Measurements from ENCODE around the gene HSD11B1. TPM values are rescaled to one million over a fixed set of nuclear protein-coding genes. Genes with fewer than 3 reads are reported as not detected.
A peak's percentile ranks its signal among the peaks of the same experiment; 100 is the strongest.

Gene HSD11B1
- total RNA-seq, 1 donor from 2014 or later = 16.9 TPM

DNA sequence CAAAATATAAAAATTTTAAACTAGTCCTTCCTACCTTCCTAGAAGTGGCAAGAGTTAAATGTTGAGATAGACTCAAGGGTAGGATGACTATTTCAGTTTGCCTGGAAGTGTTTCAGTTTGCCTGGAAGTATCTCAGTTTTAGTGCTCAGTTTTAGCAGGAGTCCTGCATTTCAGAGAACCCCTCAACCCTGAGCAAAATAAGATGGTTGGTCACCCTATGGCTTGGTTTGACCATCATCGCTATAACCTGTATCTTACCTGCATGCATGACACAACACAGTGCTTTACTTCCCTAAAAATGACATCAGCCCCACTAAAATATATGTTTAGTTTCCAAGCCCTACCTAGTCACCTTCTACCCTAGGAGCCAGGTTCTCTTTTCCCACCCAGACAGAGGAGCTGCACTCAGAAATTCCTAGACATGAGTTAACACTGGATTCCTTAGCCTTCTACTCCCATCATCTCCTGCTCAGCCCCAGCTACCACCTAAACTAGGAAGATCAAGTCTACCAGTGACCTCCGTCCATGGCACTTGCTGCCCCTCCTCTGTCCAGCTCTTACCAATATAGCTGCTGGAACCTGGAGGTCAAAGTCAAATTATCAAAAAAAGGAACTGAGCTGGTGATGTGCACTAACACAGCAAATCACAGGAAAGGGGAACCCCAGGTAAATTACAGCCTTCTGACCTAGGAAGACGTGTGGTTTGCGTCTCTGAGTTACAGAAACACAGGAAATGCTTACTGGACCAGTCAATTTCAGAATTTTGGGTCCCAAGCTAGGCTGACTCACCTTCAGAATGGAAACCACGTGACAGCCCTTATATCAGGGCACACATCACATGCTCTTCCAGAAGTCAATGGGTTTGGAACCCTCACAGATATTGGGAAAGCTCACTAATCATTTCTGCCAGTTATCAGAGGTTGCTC is 31.7 kb upstream of the HSD11B1 start:
- no peak overlapping the region for H3K4me3 ChIP-seq
- peak; percentile 28 for ATAC-seq

DNA sequence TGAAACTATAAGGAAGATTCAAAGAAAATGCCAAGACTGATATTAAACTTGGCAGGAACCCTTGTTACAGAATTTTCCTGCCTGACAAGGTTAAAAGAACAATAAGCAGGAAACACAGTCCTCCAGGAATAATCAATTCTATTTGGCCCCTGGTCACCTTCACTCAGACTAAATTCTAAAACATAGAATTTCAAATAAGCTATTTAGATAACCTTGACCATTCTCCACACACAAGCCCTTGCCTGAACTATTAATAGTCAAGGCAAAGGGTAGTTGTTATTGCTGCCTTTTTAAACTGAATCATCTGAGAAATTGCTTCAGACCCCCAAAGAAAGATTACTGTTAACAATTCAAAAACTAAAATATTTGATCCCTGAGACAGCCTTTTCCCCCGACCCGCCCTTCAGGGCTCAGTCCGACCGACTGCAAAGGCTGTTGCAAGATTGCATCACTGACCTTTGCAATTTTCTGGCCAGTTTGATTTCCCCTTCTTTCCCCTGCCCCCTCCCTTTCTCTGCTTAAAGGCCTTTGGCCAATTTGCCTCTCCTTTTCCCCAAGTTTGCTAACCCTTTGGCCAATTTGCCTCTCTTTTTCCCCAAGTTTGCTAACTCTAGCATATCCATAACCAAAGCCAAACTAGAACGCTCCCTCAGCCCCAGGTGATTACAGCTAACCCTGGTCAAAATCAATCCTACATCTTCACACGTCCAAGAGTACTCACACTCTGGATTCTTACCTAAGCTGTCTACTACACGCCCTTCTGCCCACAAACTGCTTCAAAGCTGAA is 30.8 kb upstream of the HSD11B1 start:
- H3K27ac ChIP-seq = peak overlapping the region; percentile 55
- no peaks in the 10 kb centered on the region for H3K36me3 ChIP-seq
- no peaks in the 10 kb centered on the region for H3K27me3 ChIP-seq
- no peak overlapping the region for H3K4me3 ChIP-seq
- intact Hi-C loops (cut with DNase I) = no loop called here
- H3K9me3 ChIP-seq = no peaks in the 10 kb centered on the region
- ATAC-seq = peak; percentile 51
- no peak for TF ChIP-seq CTCF (IDR thresholded peaks at IDR 0.05)
- no peak for DNase-seq
- peaks cover 21% of the 10 kb centered on the region for H3K4me1 ChIP-seq

More for the DNA sequence above, 31.7 kb upstream of the HSD11B1 start:
- Histone ChIP-seq H3K36me3 (no peaks in the 10 kb centered on the region), H3K9me3 (no peaks in the 10 kb centered on the region), H3K27me3 (no peaks in the 10 kb centered on the region), H3K4me1 (peaks cover 21% of the 10 kb centered on the region), H3K27ac (peak overlapping the region; percentile 18)
- intact Hi-C loops (cut with DNase I) = no loop called here
- TF ChIP-seq CTCF (IDR thresholded peaks at IDR 0.05) = no peak
- no peak for DNase-seq

DNA sequence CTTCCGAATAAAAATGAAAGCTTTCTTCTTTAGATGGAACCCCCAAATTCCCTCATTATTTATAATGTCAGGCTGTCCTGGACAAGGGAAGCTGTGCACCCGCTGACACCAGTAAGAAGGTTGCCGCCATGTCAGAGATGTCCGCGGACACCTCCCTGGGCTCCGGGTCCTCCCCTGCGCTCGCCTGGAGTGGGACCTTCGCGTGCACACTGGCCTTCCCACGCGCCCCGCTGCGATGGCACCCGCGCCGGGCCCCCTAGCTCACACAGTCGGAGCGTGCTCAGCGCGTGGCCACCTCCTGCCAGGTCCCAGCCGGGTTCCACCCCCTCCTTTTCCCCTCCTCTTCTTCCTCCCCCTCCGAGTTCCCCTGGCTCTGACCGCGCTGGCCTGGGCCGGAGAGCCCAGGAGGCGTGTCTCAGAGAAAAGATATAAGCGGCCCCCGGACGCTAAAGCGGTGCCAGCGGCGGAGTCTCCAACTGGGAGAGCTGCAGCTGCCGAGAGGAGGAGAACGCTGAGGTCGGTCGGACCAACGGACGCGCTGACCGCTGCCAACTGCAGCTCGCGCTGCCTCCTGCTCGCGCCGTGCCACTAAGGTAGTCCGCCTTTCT is 29.6 kb upstream of the HSD11B1 start, which contains the start of gene G0S2:
Gene G0S2 (plus strand): TSS at position 456 of the 608 bp plus-strand sequence. CDS start 273 bp downstream, outside the sequence.
- H3K27me3 ChIP-seq = no peaks in the 10 kb centered on the region
- H3K36me3 ChIP-seq = no peaks in the 10 kb centered on the region
- TF ChIP-seq CTCF (IDR thresholded peaks at IDR 0.05) = no peak
- no peaks in the 10 kb centered on the region for H3K9me3 ChIP-seq
- intact Hi-C loops (cut with DNase I) = no loop called here
- DNase-seq = peak; percentile 82
- H3K4me1 ChIP-seq = peaks cover 21% of the 10 kb centered on the region
- H3K4me3 ChIP-seq = peak within 1 kb of the TSS; percentile 55
- H3K27ac ChIP-seq = peak within 1 kb of the TSS; percentile 55
- ATAC-seq = peak; percentile 83

GRCh38 chr1:209675565-209676154 is 29.0 kb upstream of the HSD11B1 start:
- intact Hi-C loops (cut with DNase I) = no loop called here
- H3K4me3 ChIP-seq = peak overlapping the region; percentile 55
- no peaks in the 10 kb centered on the region for H3K9me3 ChIP-seq
- peak; percentile 69 for DNase-seq
- H3K27ac ChIP-seq = peak overlapping the region; percentile 38
- TF ChIP-seq CTCF (IDR thresholded peaks at IDR 0.05) = no peak
- ATAC-seq = peak; percentile 59
- H3K36me3 ChIP-seq = no peaks in the 10 kb centered on the region
- H3K27me3 ChIP-seq = no peaks in the 10 kb centered on the region
- peaks cover 21% of the 10 kb centered on the region for H3K4me1 ChIP-seq

DNA sequence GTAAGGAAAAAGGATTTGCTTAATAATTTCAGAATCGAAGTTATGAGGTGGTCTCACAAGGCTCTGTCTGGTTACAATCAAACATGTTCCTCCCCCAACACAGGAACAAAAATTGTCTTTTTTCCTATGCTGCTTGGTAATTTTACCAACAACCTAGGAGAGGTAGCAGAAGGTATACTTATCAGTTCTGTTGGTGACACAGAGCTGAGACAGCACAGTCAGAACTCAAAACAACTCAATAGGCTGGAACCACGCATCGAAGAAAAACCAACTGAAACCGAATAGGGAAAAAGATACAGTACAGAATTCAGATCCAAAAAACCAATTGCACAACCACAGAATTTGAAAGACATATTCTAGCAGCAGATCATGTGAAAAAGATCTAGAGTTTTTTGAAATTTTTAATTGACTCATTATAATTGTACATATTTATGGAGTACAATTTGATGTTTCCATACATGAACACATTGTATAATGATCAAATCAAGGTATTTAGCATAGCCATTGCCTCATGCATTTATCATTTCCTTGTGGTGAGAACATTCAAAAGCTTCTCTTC is 25.6 kb upstream of the HSD11B1 start:
- H3K4me3 ChIP-seq = no peak overlapping the region
- ATAC-seq = no peak
- DNase-seq = no peak
- no peak overlapping the region for H3K27ac ChIP-seq
- no peak for TF ChIP-seq CTCF (IDR thresholded peaks at IDR 0.05)
- H3K9me3 ChIP-seq = no peaks in the 10 kb centered on the region
- H3K4me1 ChIP-seq = peaks cover 10% of the 10 kb centered on the region
- intact Hi-C loops (cut with DNase I) = no loop called here
- peaks cover 5% of the 10 kb centered on the region for H3K27me3 ChIP-seq
- H3K36me3 ChIP-seq = no peaks in the 10 kb centered on the region

Data from upper lobe of right lung (tissue), 1 donor.